Osteocyte (in vitro differentiated cells): ENCODE results near the gene SIL1. TPM values are rescaled to one million over a fixed set of nuclear protein-coding genes. Genes with fewer than 3 reads are reported as not detected.
A peak's percentile ranks its signal among the peaks of the same experiment; 100 is the strongest.

ENCODE experiments used
- DNase-seq: peaks from one replicate; pipeline ENCODE4 v3.0.0; 2021; ENCODE audit warnings: mixed read lengths; ENCODE audit not compliant: unreplicated experiment; ENCODE audit errors: extremely low spot score
- H3K27ac Mint-ChIP-seq: one replicate; pipeline ENCODE4 v1.8.0; 2021; ENCODE audit warnings: mild to moderate bottlenecking, mixed read lengths; ENCODE audit not compliant: unreplicated experiment
- H3K27me3 Mint-ChIP-seq: one replicate; pipeline ENCODE4 v1.8.0; 2021; ENCODE audit warnings: mixed read lengths; ENCODE audit not compliant: unreplicated experiment
- H3K36me3 Mint-ChIP-seq: one replicate; pipeline ENCODE4 v1.8.0; 2021; ENCODE audit warnings: mixed read lengths; ENCODE audit not compliant: unreplicated experiment
- H3K4me1 Mint-ChIP-seq: one replicate; pipeline ENCODE4 v1.8.0; 2021; ENCODE audit warnings: mixed read lengths; ENCODE audit not compliant: unreplicated experiment
- H3K4me3 Mint-ChIP-seq: one replicate; pipeline ENCODE4 v1.8.0; 2021; ENCODE audit warnings: mild to moderate bottlenecking, moderate library complexity, mixed read lengths; ENCODE audit not compliant: unreplicated experiment
- H3K9me3 Mint-ChIP-seq: one replicate; pipeline ENCODE4 v1.8.0; 2021; ENCODE audit warnings: mixed read lengths; ENCODE audit not compliant: unreplicated experiment
- CTCF ChIP-seq: fragments of 200-600 bp; sonication (generic); IDR thresholded peaks from 2 replicates; pipeline ENCODE4 v1.5.0; 2021; ENCODE audit warnings: antibody characterized with exemption, mild to moderate bottlenecking, moderate library complexity
- long read RNA-seq: library from polyadenylated mRNA; unstranded; transcript quantifications from one replicate; pipeline ENCODE4 v2.0.0, GENCODE V29; 2021
- total RNA-seq: library from RNA; stranded (reverse); gene quantifications from 2 replicates; pipeline ENCODE4 v1.2.1, GENCODE V29; 2021

Gene SIL1
- 58.0 and 58.4 TPM in 2 replicates for total RNA-seq
- long read RNA-seq, transcript SIL1-201 (11 exons, 1,895 nt): minor isoform, 6 of 366 reads
- long read RNA-seq, transcript SIL1-202 (10 exons, 1,923 nt): major isoform, 303 of 366 reads
- long read RNA-seq, partial matches to known transcripts: 17 of 366 reads
- long read RNA-seq, other reads (novel, unspliced or antisense): 40 of 366 reads

GRCh38 chr5:139197710-139198669, at the start of gene SIL1:
Gene SIL1, minus strand, starts transcription at chr5:139198368. Its CDS starts 70,525 bp downstream, at chr5:139127843.
- DNase-seq: peak; percentile 99
- Mint-ChIP-seq H3K27me3 (no peaks in the 10 kb centered on the region), H3K9me3 (no peaks in the 10 kb centered on the region), H3K4me1 (peaks cover 18% of the 10 kb centered on the region), H3K36me3 (peaks cover 3% of the 10 kb centered on the region), H3K4me3 (peak within 1 kb of the TSS; percentile 89), H3K27ac (peak within 1 kb of the TSS; percentile 95)
- TF ChIP-seq CTCF: no peak

GRCh38 chr5:139246394-139246793, 48.2 kb upstream of the SIL1 start:
- Mint-ChIP-seq H3K27me3 (peaks cover 5% of the 10 kb centered on the region), H3K4me3 (no peak overlapping the region), H3K4me1 (peaks cover 11% of the 10 kb centered on the region), H3K9me3 (no peaks in the 10 kb centered on the region), H3K36me3 (no peaks in the 10 kb centered on the region), H3K27ac (peak overlapping the region; percentile 73)
- DNase-seq: no peak
- TF ChIP-seq CTCF: no peak

- no peaks in the 10 kb centered on the region for H3K9me3 Mint-ChIP-seq
- peaks cover 11% of the 10 kb centered on the region for H3K4me1 Mint-ChIP-seq
- no peak for DNase-seq
- H3K36me3 Mint-ChIP-seq: no peaks in the 10 kb centered on the region
- peaks cover 11% of the 10 kb centered on the region for H3K27me3 Mint-ChIP-seq
- peak; percentile 10 for TF ChIP-seq CTCF
- H3K27ac Mint-ChIP-seq: no peak overlapping the region
- H3K4me3 Mint-ChIP-seq: no peak overlapping the region
These were observed 47.6 kb upstream of the SIL1 start for GRCh38 chr5:139245637-139246339.

GRCh38 chr5:139243425-139243970, 45.3 kb upstream of the SIL1 start:
- no peak overlapping the region for H3K27ac Mint-ChIP-seq

More at GRCh38 chr5:139243425-139243970, 45.3 kb upstream of the SIL1 start:
- Mint-ChIP-seq H3K36me3 (no peaks in the 10 kb centered on the region), H3K4me3 (no peak overlapping the region), H3K4me1 (peaks cover 11% of the 10 kb centered on the region), H3K9me3 (no peaks in the 10 kb centered on the region), H3K27me3 (peaks cover 15% of the 10 kb centered on the region)
- no peak for TF ChIP-seq CTCF
- DNase-seq: no peak
